Endodermal cell (in vitro differentiated cells): ENCODE data around the gene MTFMT. TPM values are rescaled to one million over a fixed set of nuclear protein-coding genes. Genes with fewer than 3 reads are reported as not detected.

Experiments
- DNase-seq: peaks from one replicate; pipeline ENCODE4 v3.0.0-alpha.2; 2017
- H3K27ac ChIP-seq: 2 replicates; pipeline ENCODE4 v1.5.1; 2013; ENCODE audit warnings: mild to moderate bottlenecking, low read depth, low read length, moderate library complexity
- H3K27me3 ChIP-seq: 2 replicates; pipeline ENCODE4 v1.6.1; 2013; ENCODE audit warnings: mild to moderate bottlenecking, low read length, moderate library complexity; ENCODE audit not compliant: insufficient read depth, control insufficient read depth, poor library complexity, severe bottlenecking
- H3K36me3 ChIP-seq: 2 replicates; pipeline ENCODE4 v1.7.0; 2013; ENCODE audit warnings: mild to moderate bottlenecking, low read length, moderate library complexity; ENCODE audit not compliant: control insufficient read depth, insufficient read depth
- H3K4me1 ChIP-seq: one replicate; pipeline ENCODE4 v1.7.0; 2013; ENCODE audit warnings: low read length; ENCODE audit not compliant: control insufficient read depth, insufficient read depth
- H3K4me3 ChIP-seq: 2 replicates; pipeline ENCODE4 v1.5.1; 2013; ENCODE audit warnings: mild to moderate bottlenecking, low read length, moderate library complexity
- H3K9ac ChIP-seq: 2 replicates; pipeline ENCODE4 v1.6.1; 2013; ENCODE audit warnings: mild to moderate bottlenecking, low read length, moderate library complexity; ENCODE audit not compliant: poor library complexity, severe bottlenecking; ENCODE audit errors: extremely low read depth
- H3K9me3 ChIP-seq: 2 replicates; pipeline ENCODE4 v1.6.1; 2013; ENCODE audit warnings: mild to moderate bottlenecking, low read length, moderate library complexity; ENCODE audit not compliant: control insufficient read depth
- H3K27ac Mint-ChIP-seq: 2 replicates; pipeline ENCODE4 v1.8.0; 2020; ENCODE audit warnings: mixed read lengths
- H3K27me3 Mint-ChIP-seq: 2 replicates; pipeline ENCODE4 v1.8.0; 2021; ENCODE audit warnings: mild to moderate bottlenecking, mixed read lengths; ENCODE audit not compliant: insufficient read depth
- H3K36me3 Mint-ChIP-seq: 2 replicates; pipeline ENCODE4 v1.8.0; 2020; ENCODE audit warnings: low read depth, mixed read lengths
- H3K4me1 Mint-ChIP-seq: 2 replicates; pipeline ENCODE4 v1.8.0; 2020; ENCODE audit warnings: mixed read lengths
- H3K4me3 Mint-ChIP-seq: 2 replicates; pipeline ENCODE4 v1.8.0; 2020; ENCODE audit warnings: mild to moderate bottlenecking, moderate library complexity, mixed read lengths
- H3K9me3 Mint-ChIP-seq: 2 replicates; pipeline ENCODE4 v1.8.0; 2020; ENCODE audit warnings: mild to moderate bottlenecking, mixed read lengths
- WGBS, 2 experiments: methylation state at CpG; one replicate each; pipeline versions ENCODE4 v1.1.5 to v1.1.7; 2013; ENCODE audit warnings: missing lambda C conversion rate in 2 of 2, mixed read lengths in 1 of 2; ENCODE audit not compliant: insufficient coverage in 1 of 2, insufficient read length in 1 of 2; 5-methylcytosine and 5-hydroxymethylcytosine counted together
- total RNA-seq, 2 donors: library from RNA; stranded (reverse); fragmentation: NEBNext Ultra II Directional in 1 of 2; extraction: Animal tissue kit (Norgen Biotek cat#: 25700) in 1 of 2; gene quantifications; 2 replicates in 1 of 2; 3 replicates in 1 of 2; pipeline ENCODE4 v1.2.1, GENCODE V29; 2021
- TF ChIP-seq, protein P1 (sequence below): fragments of 200-600 bp; sonication (generic); conservative IDR thresholded peaks from 2 replicates; pipeline ENCODE4 v1.5.0; 2021; ENCODE audit warnings: antibody characterized with exemption, mild to moderate bottlenecking

Gene MTFMT
- total RNA-seq, 2 donors from 2014 or later = 17.8 to 23.2 TPM

DNA sequence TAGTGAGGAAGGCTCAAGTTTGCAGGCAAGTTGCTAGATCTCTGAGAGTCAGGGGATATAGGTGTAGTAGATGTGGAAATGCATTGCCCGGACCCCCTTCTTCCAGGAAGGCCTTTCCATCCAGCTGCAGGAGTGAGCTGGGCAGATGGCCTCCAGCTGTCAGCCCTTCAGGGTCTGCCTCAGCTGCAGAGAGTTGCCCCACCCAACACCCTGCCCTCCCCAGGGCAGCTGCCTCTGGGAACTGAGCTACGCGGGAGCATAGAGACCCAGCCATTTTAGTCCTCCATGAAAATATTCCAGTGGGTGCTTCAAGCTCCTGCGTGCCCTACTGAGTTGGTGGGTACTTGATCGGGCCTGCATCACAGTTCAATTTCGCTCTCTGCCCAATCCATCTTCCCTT is 69.3 kb downstream of the MTFMT start:
- no peak for DNase-seq
- H3K4me3 ChIP-seq = no peak overlapping the region
- no peak overlapping the region for H3K27ac Mint-ChIP-seq
- TF ChIP-seq, protein P1, sequence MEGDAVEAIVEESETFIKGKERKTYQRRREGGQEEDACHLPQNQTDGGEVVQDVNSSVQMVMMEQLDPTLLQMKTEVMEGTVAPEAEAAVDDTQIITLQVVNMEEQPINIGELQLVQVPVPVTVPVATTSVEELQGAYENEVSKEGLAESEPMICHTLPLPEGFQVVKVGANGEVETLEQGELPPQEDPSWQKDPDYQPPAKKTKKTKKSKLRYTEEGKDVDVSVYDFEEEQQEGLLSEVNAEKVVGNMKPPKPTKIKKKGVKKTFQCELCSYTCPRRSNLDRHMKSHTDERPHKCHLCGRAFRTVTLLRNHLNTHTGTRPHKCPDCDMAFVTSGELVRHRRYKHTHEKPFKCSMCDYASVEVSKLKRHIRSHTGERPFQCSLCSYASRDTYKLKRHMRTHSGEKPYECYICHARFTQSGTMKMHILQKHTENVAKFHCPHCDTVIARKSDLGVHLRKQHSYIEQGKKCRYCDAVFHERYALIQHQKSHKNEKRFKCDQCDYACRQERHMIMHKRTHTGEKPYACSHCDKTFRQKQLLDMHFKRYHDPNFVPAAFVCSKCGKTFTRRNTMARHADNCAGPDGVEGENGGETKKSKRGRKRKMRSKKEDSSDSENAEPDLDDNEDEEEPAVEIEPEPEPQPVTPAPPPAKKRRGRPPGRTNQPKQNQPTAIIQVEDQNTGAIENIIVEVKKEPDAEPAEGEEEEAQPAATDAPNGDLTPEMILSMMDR = no peak
- peaks cover 70% of the 10 kb centered on the region for H3K36me3 Mint-ChIP-seq
- no peak overlapping the region for H3K4me3 Mint-ChIP-seq
- H3K27me3 ChIP-seq = no peaks in the 10 kb centered on the region
- H3K27me3 Mint-ChIP-seq = no peaks in the 10 kb centered on the region
- no peaks in the 10 kb centered on the region for H3K9me3 ChIP-seq
- WGBS, 2 experiments = 96 to 99% methylated on average over 5 to 6 of the region's 6 CpGs
- H3K4me1 Mint-ChIP-seq = no peaks in the 10 kb centered on the region
- peak overlapping the region; percentile 10 for H3K27ac ChIP-seq
- H3K9ac ChIP-seq = no peak overlapping the region
- H3K9me3 Mint-ChIP-seq = no peaks in the 10 kb centered on the region
- H3K36me3 ChIP-seq = peaks cover 82% of the 10 kb centered on the region
- H3K4me1 ChIP-seq = no peaks in the 10 kb centered on the region

DNA sequence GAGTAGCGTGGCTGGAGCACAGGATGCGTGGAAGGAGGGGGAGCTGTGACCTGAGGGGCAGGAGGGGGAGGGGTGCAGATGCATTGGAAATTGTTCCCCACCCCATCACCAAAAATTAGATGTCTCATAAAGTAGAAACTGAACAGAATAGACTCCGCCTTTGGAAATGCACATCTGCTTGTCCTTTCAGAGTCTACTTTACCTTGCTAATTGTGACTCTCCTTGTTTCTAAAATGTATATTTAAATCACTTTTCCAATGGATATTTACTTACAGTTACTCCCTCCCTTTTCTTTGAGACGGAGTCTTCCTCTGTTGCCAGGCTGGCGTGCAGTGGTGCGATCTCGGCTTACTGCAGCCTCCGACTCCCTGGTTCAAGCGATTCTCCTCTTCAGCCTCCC is 70.3 kb downstream of the MTFMT start:
- no peak for DNase-seq
- H3K4me3 ChIP-seq = no peak overlapping the region
- Mint-ChIP-seq H3K4me1 (no peaks in the 10 kb centered on the region), H3K27ac (no peak overlapping the region), H3K36me3 (peaks cover 71% of the 10 kb centered on the region), H3K27me3 (no peaks in the 10 kb centered on the region), H3K4me3 (no peak overlapping the region), H3K9me3 (peaks cover 8% of the 10 kb centered on the region)
- no peaks in the 10 kb centered on the region for H3K9me3 ChIP-seq
- peaks cover 83% of the 10 kb centered on the region for H3K36me3 ChIP-seq
- no peaks in the 10 kb centered on the region for H3K27me3 ChIP-seq
- no peaks in the 10 kb centered on the region for H3K4me1 ChIP-seq
- TF ChIP-seq, protein P1 = no peak
- no peak overlapping the region for H3K27ac ChIP-seq
- no peak overlapping the region for H3K9ac ChIP-seq
- 98 to 99% methylated on average over 6 to 9 of the region's 9 CpGs for WGBS, 2 experiments

DNA sequence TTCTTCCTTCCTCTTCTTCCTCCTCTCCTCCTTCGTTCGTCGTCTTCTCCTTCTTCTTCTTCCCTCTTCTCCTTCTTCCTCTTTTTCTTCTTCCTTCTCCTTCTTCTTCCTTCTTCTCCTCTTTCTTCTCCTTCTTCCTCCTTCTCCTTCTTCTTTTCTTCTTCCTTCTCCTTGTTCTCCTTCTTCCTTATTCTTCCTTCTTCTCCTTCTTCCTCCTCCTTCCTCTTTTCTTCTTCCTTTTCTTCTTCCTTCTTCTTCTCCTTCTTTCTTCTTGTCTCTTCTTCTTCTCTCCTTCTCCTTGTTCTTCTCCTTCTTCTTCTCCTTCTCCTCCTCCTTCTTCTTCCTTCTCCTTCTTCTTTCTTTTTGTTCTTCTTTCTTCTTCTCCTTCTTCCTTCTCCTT is 75.0 kb downstream of the MTFMT start:
- H3K27me3 Mint-ChIP-seq = no peaks in the 10 kb centered on the region
- Histone ChIP-seq H3K9me3 (no peaks in the 10 kb centered on the region), H3K36me3 (peaks cover 80% of the 10 kb centered on the region), H3K27me3 (no peaks in the 10 kb centered on the region), H3K4me3 (no peak overlapping the region), H3K9ac (no peak overlapping the region), H3K27ac (no peak overlapping the region), H3K4me1 (no peaks in the 10 kb centered on the region)
- H3K9me3 Mint-ChIP-seq = peaks cover 16% of the 10 kb centered on the region
- no peak overlapping the region for H3K27ac Mint-ChIP-seq
- peaks cover 66% of the 10 kb centered on the region for H3K36me3 Mint-ChIP-seq
- TF ChIP-seq, protein P1 = no peak
- DNase-seq = no peak
- H3K4me1 Mint-ChIP-seq = no peaks in the 10 kb centered on the region
- WGBS, 2 experiments = 95 to 100% methylated on average over 2 of the region's 3 CpGs
- H3K4me3 Mint-ChIP-seq = no peak overlapping the region
